Activated gamma-delta T cell treated with Interleukin-2 at 50 U/mL for 16 hours (primary cell): ENCODE results near the gene FOXA1.
"Not testable (repeated sequence)": the region's sequence is repeated elsewhere in the genome, so short reads cannot be mapped to it uniquely, and the experiment has no call there.

Experiments
- DNase-seq: peaks from one replicate; pipeline ENCODE4 v3.0.0-alpha.2; 2020

The FOXA1 gene

GRCh38 chr14:37588956-37589714 lies 5.9 kb downstream of the FOXA1 start:
- DNase-seq, result no peak

GRCh38 chr14:37588667-37588955 lies 6.4 kb downstream of the FOXA1 start:
- DNase-seq, result no peak

- DNase-seq, result no peak
Observed at GRCh38 chr14:37587881-37588666, 7.0 kb downstream of the FOXA1 start.

- DNase-seq, result no peak
Observed at GRCh38 chr14:37587131-37587803, 7.8 kb downstream of the FOXA1 start.

- no peak for DNase-seq
Observed at GRCh38 chr14:37586797-37587130, 8.3 kb downstream of the FOXA1 start.

GRCh38 chr14:37585971-37586796 lies 8.9 kb downstream of the FOXA1 start:
- no peak for DNase-seq

GRCh38 chr14:37585101-37585511 lies 9.9 kb downstream of the FOXA1 start:
- no peak for DNase-seq

- no peak for DNase-seq
Observed at GRCh38 chr14:37584211-37585100, 10.6 kb downstream of the FOXA1 start.

GRCh38 chr14:37583358-37584210 lies 11.5 kb downstream of the FOXA1 start:
- no peak for DNase-seq

- DNase-seq, result no peak
Observed at GRCh38 chr14:37580146-37580545, 14.9 kb downstream of the FOXA1 start.

- DNase-seq, result no peak
Observed at GRCh38 chr14:37579274-37579673, 15.8 kb downstream of the FOXA1 start.

- no peak for DNase-seq
Observed at GRCh38 chr14:37573356-37573755, 21.7 kb downstream of the FOXA1 start.

- DNase-seq, result no peak
Observed at GRCh38 chr14:37571391-37571790, 23.7 kb downstream of the FOXA1 start.

- no peak for DNase-seq
Observed at GRCh38 chr14:37569729-37570128, 25.3 kb downstream of the FOXA1 start.

- DNase-seq, result no peak
Observed at GRCh38 chr14:37566811-37567371, 28.2 kb downstream of the FOXA1 start.

- no peak for DNase-seq
Observed at GRCh38 chr14:37565550-37565949, 29.5 kb downstream of the FOXA1 start.

- DNase-seq, result no peak
Observed at GRCh38 chr14:37563189-37563588, 31.9 kb downstream of the FOXA1 start.

GRCh38 chr14:37559386-37559785 lies 35.7 kb downstream of the FOXA1 start:
- no peak for DNase-seq

- no peak for DNase-seq
Observed at GRCh38 chr14:37558740-37559139, 36.3 kb downstream of the FOXA1 start.

GRCh38 chr14:37555596-37555995 lies 39.5 kb downstream of the FOXA1 start:
- not testable (repeated sequence) for DNase-seq
